Peyer's patch (tissue), 4 donors: Measurements from ENCODE around the gene VCL.

Source experiments
- POLR2A ChIP-seq, 2 donors: fragments of 450-650 bp; IDR thresholded peaks; one replicate each; pipeline ENCODE4 v1.5.1; 2017; ENCODE audit warnings: antibody characterized with exemption in 2 of 2, mild to moderate bottlenecking in 2 of 2, moderate library complexity in 2 of 2
- TF ChIP-seq, protein P1 (sequence below), 6 experiments: fragments of 450-650 bp in 4 of 6; fragments of 200-600 bp in 2 of 6; sonication (generic) in 1 of 6; IDR thresholded peaks; one replicate each; pipeline ENCODE4 v1.5.1; 2017 to 2019; ENCODE audit warnings: antibody characterized with exemption in 6 of 6, mild to moderate bottlenecking in 3 of 6, moderate library complexity in 1 of 6

DNA sequence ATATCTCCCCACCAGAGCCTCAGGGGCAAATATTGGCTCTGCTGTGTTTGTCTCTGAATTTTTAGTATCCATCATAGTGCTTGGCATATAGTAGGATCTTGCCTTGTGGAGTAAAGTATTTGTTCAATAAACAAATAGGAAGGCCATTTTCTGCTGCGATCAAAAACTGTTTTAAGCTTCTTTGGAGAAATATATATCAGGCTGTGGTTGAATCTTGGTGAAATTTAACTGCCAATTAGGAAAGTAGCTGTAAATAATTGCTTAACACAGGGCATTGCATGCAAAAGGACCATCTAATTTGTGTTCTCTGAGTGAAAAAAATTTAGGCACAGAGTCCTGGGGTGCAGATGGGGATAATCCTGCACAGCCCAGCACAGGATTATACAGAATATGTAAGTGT is 15.1 kb downstream of the VCL start:
- TF ChIP-seq, protein P1, sequence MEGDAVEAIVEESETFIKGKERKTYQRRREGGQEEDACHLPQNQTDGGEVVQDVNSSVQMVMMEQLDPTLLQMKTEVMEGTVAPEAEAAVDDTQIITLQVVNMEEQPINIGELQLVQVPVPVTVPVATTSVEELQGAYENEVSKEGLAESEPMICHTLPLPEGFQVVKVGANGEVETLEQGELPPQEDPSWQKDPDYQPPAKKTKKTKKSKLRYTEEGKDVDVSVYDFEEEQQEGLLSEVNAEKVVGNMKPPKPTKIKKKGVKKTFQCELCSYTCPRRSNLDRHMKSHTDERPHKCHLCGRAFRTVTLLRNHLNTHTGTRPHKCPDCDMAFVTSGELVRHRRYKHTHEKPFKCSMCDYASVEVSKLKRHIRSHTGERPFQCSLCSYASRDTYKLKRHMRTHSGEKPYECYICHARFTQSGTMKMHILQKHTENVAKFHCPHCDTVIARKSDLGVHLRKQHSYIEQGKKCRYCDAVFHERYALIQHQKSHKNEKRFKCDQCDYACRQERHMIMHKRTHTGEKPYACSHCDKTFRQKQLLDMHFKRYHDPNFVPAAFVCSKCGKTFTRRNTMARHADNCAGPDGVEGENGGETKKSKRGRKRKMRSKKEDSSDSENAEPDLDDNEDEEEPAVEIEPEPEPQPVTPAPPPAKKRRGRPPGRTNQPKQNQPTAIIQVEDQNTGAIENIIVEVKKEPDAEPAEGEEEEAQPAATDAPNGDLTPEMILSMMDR (IDR thresholded peaks at IDR 0.05) = no peak
- no peak for TF ChIP-seq POLR2A (IDR thresholded peaks at IDR 0.05)
